PFSK-1 (cell line): ENCODE results near the gene TBC1D22A.

Source experiments
- FOXP2 ChIP-seq: optimal IDR thresholded peaks from 2 replicates; pipeline ENCODE3; 2011; ENCODE audit warnings: borderline replicate concordance, control low read depth, inconsistent platforms; ENCODE audit not compliant: insufficient read depth; ENCODE audit errors: extremely low read length, extremely low read depth
- POLR2AphosphoS5 ChIP-seq: IDR thresholded peaks from 2 replicates; pipeline ENCODE4 v1.6.1; 2012; ENCODE audit warnings: low read depth, mild to moderate bottlenecking, control low read depth, low read length, moderate library complexity
- SIN3A ChIP-seq: IDR thresholded peaks from 2 replicates; pipeline ENCODE4 v1.6.1; 2012; ENCODE audit warnings: mild to moderate bottlenecking, low read length, moderate library complexity, borderline replicate concordance; ENCODE audit not compliant: insufficient read depth
- TAF1 ChIP-seq: IDR thresholded peaks from 2 replicates; pipeline ENCODE4 v1.6.1; 2012; ENCODE audit warnings: low read length, control low read depth, borderline replicate concordance; ENCODE audit not compliant: insufficient read depth
- TF ChIP-seq, protein P1 (sequence below), 2 experiments: IDR thresholded peaks; 2 replicates each; pipeline versions ENCODE4 v1.6.1 to v1.8.0; 2011 to 2012; ENCODE audit warnings: low read depth in 2 of 2, low read length in 2 of 2, control low read depth in 1 of 2, inconsistent platforms in 1 of 2, mild to moderate bottlenecking in 1 of 2, moderate library complexity in 1 of 2; ENCODE audit not compliant: insufficient read depth in 1 of 2

DNA sequence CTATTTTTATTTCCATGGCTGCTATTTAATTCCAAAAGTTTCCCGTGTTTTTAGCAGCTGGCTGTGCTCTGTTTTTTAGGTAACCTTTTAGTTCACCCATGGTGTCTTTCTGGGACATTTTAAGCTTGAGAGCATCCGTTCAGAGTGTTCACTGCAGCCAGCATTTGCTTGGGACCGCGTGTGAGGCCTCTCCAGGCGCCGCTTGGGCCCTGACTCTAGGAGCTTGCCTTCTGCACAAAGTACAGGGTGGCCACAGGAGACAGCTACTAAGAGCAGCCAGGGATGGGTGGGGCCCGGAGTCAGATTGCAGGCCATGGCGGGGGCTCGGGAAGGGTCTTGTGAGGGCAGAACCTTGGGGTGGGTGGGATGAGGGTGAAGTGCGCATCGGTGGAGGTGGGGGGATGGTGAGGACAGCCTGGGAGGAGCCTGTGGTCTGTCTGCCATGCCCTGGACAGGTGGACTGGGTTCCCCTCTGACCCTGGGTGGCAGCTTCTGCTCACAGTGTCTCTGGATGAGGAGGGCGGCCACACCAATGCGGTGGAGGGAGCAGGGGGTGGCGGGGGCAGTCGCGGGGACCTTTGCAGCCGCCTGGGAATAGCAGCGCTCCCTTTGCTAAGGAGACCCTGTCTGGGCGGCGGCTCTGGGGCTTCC lies 288.1 kb downstream of the TBC1D22A start:
- no peak for TF ChIP-seq TAF1
- no peak for TF ChIP-seq POLR2AphosphoS5
- TF ChIP-seq, protein P1, sequence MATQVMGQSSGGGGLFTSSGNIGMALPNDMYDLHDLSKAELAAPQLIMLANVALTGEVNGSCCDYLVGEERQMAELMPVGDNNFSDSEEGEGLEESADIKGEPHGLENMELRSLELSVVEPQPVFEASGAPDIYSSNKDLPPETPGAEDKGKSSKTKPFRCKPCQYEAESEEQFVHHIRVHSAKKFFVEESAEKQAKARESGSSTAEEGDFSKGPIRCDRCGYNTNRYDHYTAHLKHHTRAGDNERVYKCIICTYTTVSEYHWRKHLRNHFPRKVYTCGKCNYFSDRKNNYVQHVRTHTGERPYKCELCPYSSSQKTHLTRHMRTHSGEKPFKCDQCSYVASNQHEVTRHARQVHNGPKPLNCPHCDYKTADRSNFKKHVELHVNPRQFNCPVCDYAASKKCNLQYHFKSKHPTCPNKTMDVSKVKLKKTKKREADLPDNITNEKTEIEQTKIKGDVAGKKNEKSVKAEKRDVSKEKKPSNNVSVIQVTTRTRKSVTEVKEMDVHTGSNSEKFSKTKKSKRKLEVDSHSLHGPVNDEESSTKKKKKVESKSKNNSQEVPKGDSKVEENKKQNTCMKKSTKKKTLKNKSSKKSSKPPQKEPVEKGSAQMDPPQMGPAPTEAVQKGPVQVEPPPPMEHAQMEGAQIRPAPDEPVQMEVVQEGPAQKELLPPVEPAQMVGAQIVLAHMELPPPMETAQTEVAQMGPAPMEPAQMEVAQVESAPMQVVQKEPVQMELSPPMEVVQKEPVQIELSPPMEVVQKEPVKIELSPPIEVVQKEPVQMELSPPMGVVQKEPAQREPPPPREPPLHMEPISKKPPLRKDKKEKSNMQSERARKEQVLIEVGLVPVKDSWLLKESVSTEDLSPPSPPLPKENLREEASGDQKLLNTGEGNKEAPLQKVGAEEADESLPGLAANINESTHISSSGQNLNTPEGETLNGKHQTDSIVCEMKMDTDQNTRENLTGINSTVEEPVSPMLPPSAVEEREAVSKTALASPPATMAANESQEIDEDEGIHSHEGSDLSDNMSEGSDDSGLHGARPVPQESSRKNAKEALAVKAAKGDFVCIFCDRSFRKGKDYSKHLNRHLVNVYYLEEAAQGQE (IDR thresholded peaks at IDR 0.05; ENCODE audit: insufficient read depth in 1 of 2, low read depth in 2 of 2, low read length in 2 of 2): no peak
- no peak for TF ChIP-seq SIN3A
- TF ChIP-seq FOXP2: no peak
